ENCODE measurements around the gene CDK5R1. TPM values are rescaled to one million over a fixed set of nuclear protein-coding genes. Genes with fewer than 3 reads are reported as not detected.

The CDK5R1 gene
- total and polyA plus RNA-seq, 9 donors, result 0.69 to 4.1 (median 2.0) TPM

- H3K36me3 ChIP-seq, result no peaks in the 10 kb centered on the region
- no peaks in the 10 kb centered on the region for H3K9me3 ChIP-seq
- no peaks in the 10 kb centered on the region for H3K27me3 ChIP-seq
- WGBS, 3 donors, result 91 to 94% (median 91%) methylated on average over 5 to 7 of the region's 7 CpGs
- intact Hi-C loops (cut with DNase I), result loop anchor here in 1 of 4 donors (10.0 kb wide), 1 partner anchor 107 kb away; no protein-coding TSS in a partner anchor
- no peaks in the 10 kb centered on the region for H3K4me1 ChIP-seq (ENCODE audit: insufficient read depth)
- no peak overlapping the region for H3K4me3 ChIP-seq
- DNase-seq, result no peak
- no peak overlapping the region for H3K27ac ChIP-seq
- no peak for TF ChIP-seq POLR2A (IDR thresholded peaks at IDR 0.05)
- TF ChIP-seq CTCF (IDR thresholded peaks at IDR 0.05), result no peak
- no peak for TF ChIP-seq EP300 (IDR thresholded peaks at IDR 0.05)
Observed at GRCh38 chr17:32517982-32518381, 31.2 kb downstream of the CDK5R1 start.

- DNase-seq, result no peak
- Histone ChIP-seq H3K36me3 (no peaks in the 10 kb centered on the region), H3K4me1 (ENCODE audit: insufficient read depth) (no peaks in the 10 kb centered on the region), H3K27me3 (no peaks in the 10 kb centered on the region), H3K27ac (no peak overlapping the region), H3K9me3 (no peaks in the 10 kb centered on the region), H3K4me3 (peak overlapping the region; percentile 47)
- WGBS, 3 donors, result 37 to 43% (median 39%) methylated on average over 31 of the region's 31 CpGs
- intact Hi-C loops (cut with DNase I), result loop anchor here in 1 of 4 donors (10.0 kb wide), 1 partner anchor 106 kb away; no protein-coding TSS in a partner anchor
- TF ChIP-seq EP300 (IDR thresholded peaks at IDR 0.05), result no peak
- TF ChIP-seq POLR2A (IDR thresholded peaks at IDR 0.05), result no peak
- TF ChIP-seq CTCF (IDR thresholded peaks at IDR 0.05), result no peak
Observed at GRCh38 chr17:32518646-32519227, 31.9 kb downstream of the CDK5R1 start.

GRCh38 chr17:32519228-32520103 is 32.7 kb downstream of the CDK5R1 start:
- H3K9me3 ChIP-seq, result no peaks in the 10 kb centered on the region
- H3K4me1 ChIP-seq (ENCODE audit: insufficient read depth), result no peaks in the 10 kb centered on the region
- no peaks in the 10 kb centered on the region for H3K36me3 ChIP-seq
- intact Hi-C loops (cut with DNase I), result loop anchor here in 1 of 4 donors (10.0 kb wide), 1 partner anchor 105 kb away; no protein-coding TSS in a partner anchor
- H3K4me3 ChIP-seq, result peak overlapping the region; percentile 47
- peak in 4 of 5 donors; percentile 35 to 68 (median 46) for DNase-seq
- TF ChIP-seq EP300 (IDR thresholded peaks at IDR 0.05), result no peak
- TF ChIP-seq POLR2A (IDR thresholded peaks at IDR 0.05), result no peak
- TF ChIP-seq CTCF (IDR thresholded peaks at IDR 0.05), result no peak
- no peak overlapping the region for H3K27ac ChIP-seq
- H3K27me3 ChIP-seq, result no peaks in the 10 kb centered on the region
- WGBS, 3 donors, result 1% methylated on average over 57 to 61 of the region's 61 CpGs

GRCh38 chr17:32520104-32520701 is 33.4 kb downstream of the CDK5R1 start:
- Histone ChIP-seq H3K4me1 (ENCODE audit: insufficient read depth) (no peaks in the 10 kb centered on the region), H3K4me3 (peak overlapping the region; percentile 47), H3K9me3 (no peaks in the 10 kb centered on the region), H3K27ac (no peak overlapping the region), H3K36me3 (no peaks in the 10 kb centered on the region), H3K27me3 (no peaks in the 10 kb centered on the region)
- intact Hi-C loops (cut with DNase I), result no loop called here
- DNase-seq, result no peak
- no peak for TF ChIP-seq POLR2A (IDR thresholded peaks at IDR 0.05)
- no peak for TF ChIP-seq EP300 (IDR thresholded peaks at IDR 0.05)
- TF ChIP-seq CTCF (IDR thresholded peaks at IDR 0.05), result no peak
- WGBS, 3 donors, result 46 to 49% (median 49%) methylated on average over 17 of the region's 17 CpGs

All from ovary (tissue), 9 donors.